ENCODE measurements around the gene RAB11FIP4.
A peak's percentile ranks its signal among the peaks of the same experiment; 100 is the strongest.

Gene RAB11FIP4

GRCh38 chr17:31480067-31480466 lies 88.6 kb downstream of the RAB11FIP4 start:
- Histone ChIP-seq H3K36me3 (ENCODE audit: control insufficient read depth in 2 of 2, insufficient read depth in 2 of 2, low read length in 2 of 2) (no peaks in the 10 kb centered on the region), H3K27ac (ENCODE audit: low read length) (no peak overlapping the region), H3K9me3 (ENCODE audit: control insufficient read depth in 2 of 2, low read length in 2 of 2) (no peaks in the 10 kb centered on the region), H3K27me3 (ENCODE audit: control insufficient read depth in 1 of 2, insufficient read depth in 2 of 2, low read length in 2 of 2) (peaks cover 15 to 20% of the 10 kb centered on the region in 2 donors), H3K4me1 (ENCODE audit: control insufficient read depth, insufficient read depth, low read length) (no peaks in the 10 kb centered on the region), H3K9ac (ENCODE audit: low read length in 2 of 2) (no peak overlapping the region), H3K4me3 (ENCODE audit: low read length in 2 of 2) (no peak overlapping the region)

GRCh38 chr17:31480904-31481782 lies 89.7 kb downstream of the RAB11FIP4 start:
- Histone ChIP-seq H3K4me1 (ENCODE audit: control insufficient read depth, insufficient read depth, low read length) (no peaks in the 10 kb centered on the region), H3K27ac (ENCODE audit: low read length) (no peak overlapping the region), H3K9ac (ENCODE audit: low read length in 2 of 2) (no peak overlapping the region), H3K4me3 (ENCODE audit: low read length in 2 of 2) (no peak overlapping the region), H3K27me3 (ENCODE audit: control insufficient read depth in 1 of 2, insufficient read depth in 2 of 2, low read length in 2 of 2) (peaks cover 19 to 22% of the 10 kb centered on the region in 2 donors), H3K36me3 (ENCODE audit: control insufficient read depth in 2 of 2, insufficient read depth in 2 of 2, low read length in 2 of 2) (no peaks in the 10 kb centered on the region), H3K9me3 (ENCODE audit: control insufficient read depth in 2 of 2, low read length in 2 of 2) (no peaks in the 10 kb centered on the region)

- H3K36me3 ChIP-seq (ENCODE audit: control insufficient read depth in 2 of 2, insufficient read depth in 2 of 2, low read length in 2 of 2): no peaks in the 10 kb centered on the region
- H3K27me3 ChIP-seq (ENCODE audit: control insufficient read depth in 1 of 2, insufficient read depth in 2 of 2, low read length in 2 of 2): peaks cover 25% of the 10 kb centered on the region in 2 donors
- H3K4me1 ChIP-seq (ENCODE audit: control insufficient read depth, insufficient read depth, low read length): peaks cover under 1% of the 10 kb centered on the region
- H3K9ac ChIP-seq (ENCODE audit: low read length in 2 of 2): no peak overlapping the region
- H3K27ac ChIP-seq (ENCODE audit: low read length): no peak overlapping the region
- no peak overlapping the region for H3K4me3 ChIP-seq (ENCODE audit: low read length in 2 of 2)
- no peaks in the 10 kb centered on the region for H3K9me3 ChIP-seq (ENCODE audit: control insufficient read depth in 2 of 2, low read length in 2 of 2)
Observed at GRCh38 chr17:31481783-31482081, 90.3 kb downstream of the RAB11FIP4 start.

DNA sequence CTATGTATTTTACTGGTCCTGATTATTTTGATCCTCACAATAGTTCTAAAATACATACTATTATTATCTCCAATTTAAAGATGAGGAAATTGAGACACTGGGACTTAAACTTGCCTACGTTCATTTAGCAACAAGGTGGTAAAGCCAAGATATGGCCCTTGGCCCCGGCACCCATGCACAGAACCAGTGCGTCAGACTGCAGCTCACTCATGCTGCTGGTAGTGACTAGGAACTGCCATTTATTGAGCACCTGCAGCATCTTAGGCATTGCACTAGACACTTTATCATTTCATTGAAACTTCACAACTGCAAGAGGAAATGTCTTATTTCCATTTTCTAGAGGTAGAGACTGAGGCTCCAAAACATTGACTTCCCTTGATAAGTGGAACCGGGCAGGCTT lies 93.3 kb downstream of the RAB11FIP4 start:
- peaks cover 22 to 41% of the 10 kb centered on the region in 2 donors for H3K27me3 ChIP-seq (ENCODE audit: control insufficient read depth in 1 of 2, insufficient read depth in 2 of 2, low read length in 2 of 2)
- no peak overlapping the region for H3K27ac ChIP-seq (ENCODE audit: low read length)
- no peak overlapping the region for H3K9ac ChIP-seq (ENCODE audit: low read length in 2 of 2)
- H3K4me3 ChIP-seq (ENCODE audit: low read length in 2 of 2): no peak overlapping the region
- no peaks in the 10 kb centered on the region for H3K36me3 ChIP-seq (ENCODE audit: control insufficient read depth in 2 of 2, insufficient read depth in 2 of 2, low read length in 2 of 2)
- no peaks in the 10 kb centered on the region for H3K9me3 ChIP-seq (ENCODE audit: control insufficient read depth in 2 of 2, low read length in 2 of 2)
- peaks cover 18% of the 10 kb centered on the region for H3K4me1 ChIP-seq (ENCODE audit: control insufficient read depth, insufficient read depth, low read length)

DNA sequence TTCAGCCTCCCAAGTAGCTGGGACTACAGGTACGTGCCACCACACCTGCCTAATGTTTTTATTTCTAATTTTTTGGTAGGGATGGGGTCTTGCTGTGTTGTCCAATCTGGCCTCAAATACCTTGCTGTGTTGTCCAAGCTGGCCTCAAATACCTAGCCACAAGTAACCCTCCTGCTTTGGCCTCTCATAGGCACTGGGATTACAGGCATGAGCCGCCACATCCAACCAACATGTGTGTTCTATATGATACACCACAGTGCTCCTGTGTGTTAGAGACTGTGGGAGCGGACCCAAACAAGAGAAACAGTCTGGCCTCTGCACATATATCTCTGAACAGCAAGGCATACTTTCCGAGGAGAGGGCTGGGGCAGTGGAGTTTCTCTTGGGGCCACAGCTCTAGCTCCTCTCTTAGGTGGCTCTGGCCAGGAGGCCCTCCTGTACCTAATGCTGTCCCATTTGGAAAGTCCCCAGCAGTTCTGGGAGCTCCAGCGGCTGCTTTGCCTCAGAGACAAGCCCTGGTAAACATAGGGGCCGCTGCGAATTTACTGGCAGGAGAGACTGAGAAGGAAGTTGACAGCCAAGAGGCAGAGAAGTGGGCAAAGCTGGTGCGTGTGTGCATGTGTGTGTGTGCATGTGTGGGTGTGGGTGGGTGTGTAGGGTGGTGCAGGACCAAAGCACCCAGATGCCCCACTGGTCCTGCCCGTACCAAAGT lies 95.0 kb downstream of the RAB11FIP4 start:
- no peak overlapping the region for H3K27ac ChIP-seq (ENCODE audit: low read length)

GRCh38 chr17:31487063-31487647 lies 95.7 kb downstream of the RAB11FIP4 start:
- Histone ChIP-seq H3K9me3 (ENCODE audit: control insufficient read depth in 2 of 2, low read length in 2 of 2) (no peaks in the 10 kb centered on the region), H3K9ac (ENCODE audit: low read length in 2 of 2) (no peak overlapping the region), H3K27me3 (ENCODE audit: control insufficient read depth in 1 of 2, insufficient read depth in 2 of 2, low read length in 2 of 2) (peaks cover 16 to 34% of the 10 kb centered on the region in 2 donors), H3K4me3 (ENCODE audit: low read length in 2 of 2) (peak overlapping the region in 1 of 2 donors; percentile 67), H3K36me3 (ENCODE audit: control insufficient read depth in 2 of 2, insufficient read depth in 2 of 2, low read length in 2 of 2) (no peaks in the 10 kb centered on the region), H3K27ac (ENCODE audit: low read length) (no peak overlapping the region), H3K4me1 (ENCODE audit: control insufficient read depth, insufficient read depth, low read length) (peaks cover 18% of the 10 kb centered on the region)

More for the DNA sequence above, 95.0 kb downstream of the RAB11FIP4 start:
- H3K4me1 ChIP-seq (ENCODE audit: control insufficient read depth, insufficient read depth, low read length): peaks cover 18% of the 10 kb centered on the region
- H3K36me3 ChIP-seq (ENCODE audit: control insufficient read depth in 2 of 2, insufficient read depth in 2 of 2, low read length in 2 of 2): no peaks in the 10 kb centered on the region
- H3K27me3 ChIP-seq (ENCODE audit: control insufficient read depth in 1 of 2, insufficient read depth in 2 of 2, low read length in 2 of 2): peaks cover 16 to 34% of the 10 kb centered on the region in 2 donors
- peak overlapping the region in 1 of 2 donors; percentile 15 for H3K4me3 ChIP-seq (ENCODE audit: low read length in 2 of 2)
- H3K9me3 ChIP-seq (ENCODE audit: control insufficient read depth in 2 of 2, low read length in 2 of 2): no peaks in the 10 kb centered on the region
- H3K9ac ChIP-seq (ENCODE audit: low read length in 2 of 2): no peak overlapping the region

GRCh38 chr17:31487648-31488263 lies 96.3 kb downstream of the RAB11FIP4 start:
- Histone ChIP-seq H3K4me3 (ENCODE audit: low read length in 2 of 2) (peak overlapping the region in 1 of 2 donors; percentile 67), H3K9ac (ENCODE audit: low read length in 2 of 2) (no peak overlapping the region), H3K27me3 (ENCODE audit: control insufficient read depth in 1 of 2, insufficient read depth in 2 of 2, low read length in 2 of 2) (peaks cover 14 to 34% of the 10 kb centered on the region in 2 donors), H3K9me3 (ENCODE audit: control insufficient read depth in 2 of 2, low read length in 2 of 2) (no peaks in the 10 kb centered on the region), H3K36me3 (ENCODE audit: control insufficient read depth in 2 of 2, insufficient read depth in 2 of 2, low read length in 2 of 2) (no peaks in the 10 kb centered on the region), H3K27ac (ENCODE audit: low read length) (no peak overlapping the region), H3K4me1 (ENCODE audit: control insufficient read depth, insufficient read depth, low read length) (peaks cover 18% of the 10 kb centered on the region)

DNA sequence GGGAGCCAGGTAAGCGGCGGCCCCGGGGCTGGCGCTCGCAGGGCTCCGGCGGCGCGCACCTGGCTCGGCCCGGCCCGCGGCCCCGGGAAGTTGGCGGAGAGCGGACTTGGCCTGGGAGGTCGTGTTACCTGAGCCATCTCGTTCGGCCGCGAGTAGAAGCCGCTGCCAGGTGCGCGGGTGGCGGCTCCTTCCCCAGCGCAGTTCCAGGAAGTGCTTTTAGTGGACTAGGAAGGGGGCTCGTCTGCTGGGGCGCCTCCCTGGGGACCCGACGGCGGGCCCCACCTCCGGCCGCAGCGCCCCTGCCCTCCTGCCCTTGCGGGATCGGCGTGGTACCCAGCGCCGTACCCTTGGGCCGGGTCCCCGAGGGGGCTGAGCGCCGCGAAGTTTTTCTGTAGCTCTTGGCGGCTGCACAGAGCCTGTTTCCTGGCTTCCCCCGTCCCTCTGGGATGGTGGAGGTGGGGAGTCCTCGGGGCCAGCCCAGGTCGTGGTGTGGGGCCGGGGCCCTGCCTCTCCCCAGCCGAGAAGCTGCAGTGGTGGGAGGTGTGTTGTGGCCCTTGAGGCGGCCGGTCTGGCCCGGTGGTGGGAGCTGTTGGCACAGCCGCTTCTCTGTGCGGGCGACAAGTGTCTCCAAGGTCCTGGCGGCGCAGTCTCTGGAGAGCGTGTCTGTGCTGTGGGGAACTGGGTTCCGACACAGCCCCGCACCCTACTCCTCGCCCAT lies 96.9 kb downstream of the RAB11FIP4 start:
- H3K9me3 ChIP-seq (ENCODE audit: control insufficient read depth in 2 of 2, low read length in 2 of 2): no peaks in the 10 kb centered on the region
- H3K9ac ChIP-seq (ENCODE audit: low read length in 2 of 2): no peak overlapping the region
- H3K27me3 ChIP-seq (ENCODE audit: control insufficient read depth in 1 of 2, insufficient read depth in 2 of 2, low read length in 2 of 2): peaks cover 14 to 34% of the 10 kb centered on the region in 2 donors
- no peak overlapping the region for H3K27ac ChIP-seq (ENCODE audit: low read length)
- peak overlapping the region; percentile 25 to 66 for H3K4me3 ChIP-seq (ENCODE audit: low read length in 2 of 2)
- peaks cover 18% of the 10 kb centered on the region for H3K4me1 ChIP-seq (ENCODE audit: control insufficient read depth, insufficient read depth, low read length)
- no peaks in the 10 kb centered on the region for H3K36me3 ChIP-seq (ENCODE audit: control insufficient read depth in 2 of 2, insufficient read depth in 2 of 2, low read length in 2 of 2)

GRCh38 chr17:31488982-31489294 lies 97.5 kb downstream of the RAB11FIP4 start:
- peak overlapping the region; percentile 25 to 66 for H3K4me3 ChIP-seq (ENCODE audit: low read length in 2 of 2)
- H3K36me3 ChIP-seq (ENCODE audit: control insufficient read depth in 2 of 2, insufficient read depth in 2 of 2, low read length in 2 of 2): no peaks in the 10 kb centered on the region
- no peaks in the 10 kb centered on the region for H3K9me3 ChIP-seq (ENCODE audit: control insufficient read depth in 2 of 2, low read length in 2 of 2)
- peaks cover 14 to 34% of the 10 kb centered on the region in 2 donors for H3K27me3 ChIP-seq (ENCODE audit: control insufficient read depth in 1 of 2, insufficient read depth in 2 of 2, low read length in 2 of 2)
- peaks cover 18% of the 10 kb centered on the region for H3K4me1 ChIP-seq (ENCODE audit: control insufficient read depth, insufficient read depth, low read length)
- no peak overlapping the region for H3K9ac ChIP-seq (ENCODE audit: low read length in 2 of 2)
- H3K27ac ChIP-seq (ENCODE audit: low read length): no peak overlapping the region
